Activated CD4-positive, alpha-beta T cell treated with anti-CD3 and anti-CD28 coated beads for 48 hours (primary cell): ENCODE results near the gene CCDC57.
A peak's percentile ranks its signal among the peaks of the same experiment; 100 is the strongest.
"Not testable (repeated sequence)": the region's sequence is repeated elsewhere in the genome, so short reads cannot be mapped to it uniquely, and the experiment has no call there.

Experiments
- DNase-seq: peaks from one replicate; pipeline ENCODE4 v3.0.0-alpha.2; 2020

CCDC57 gene

GRCh38 chr17:82212331-82213250 is at the start of gene CCDC57:
CCDC57 (minus strand) TSS chr17:82212842; CDS start chr17:82201944, 10,898 bp downstream.
- peak; percentile 84 for DNase-seq

- no peak for DNase-seq
These were observed 49.7 kb upstream of the CCDC57 start for GRCh38 chr17:82262344-82262743.

GRCh38 chr17:82259972-82260961 is 47.6 kb upstream of the CCDC57 start:
- not testable (repeated sequence) for DNase-seq

GRCh38 chr17:82258555-82258954 is 45.9 kb upstream of the CCDC57 start:
- DNase-seq, result no peak

GRCh38 chr17:82257473-82257872 is 44.8 kb upstream of the CCDC57 start:
- DNase-seq, result peak; percentile 67

- no peak for DNase-seq
These were observed 43.7 kb upstream of the CCDC57 start for GRCh38 chr17:82256242-82256885.

GRCh38 chr17:82255402-82255972 is 42.8 kb upstream of the CCDC57 start:
- no peak for DNase-seq

- DNase-seq, result not testable (repeated sequence)
These were observed 42.1 kb upstream of the CCDC57 start for GRCh38 chr17:82254746-82255145.

GRCh38 chr17:82254096-82254495 is 41.5 kb upstream of the CCDC57 start:
- not testable (repeated sequence) for DNase-seq

- DNase-seq, result no peak
These were observed 40.5 kb upstream of the CCDC57 start for GRCh38 chr17:82253179-82253544.

GRCh38 chr17:82252511-82253178 is 40.0 kb upstream of the CCDC57 start:
- DNase-seq, result no peak

- no peak for DNase-seq
These were observed 38.3 kb upstream of the CCDC57 start for GRCh38 chr17:82250868-82251500.

- no peak for DNase-seq
These were observed 37.4 kb upstream of the CCDC57 start for GRCh38 chr17:82249896-82250581.

GRCh38 chr17:82248815-82249674 is 36.4 kb upstream of the CCDC57 start:
- DNase-seq, result no peak

- no peak for DNase-seq
These were observed 35.4 kb upstream of the CCDC57 start for GRCh38 chr17:82247856-82248671.

- DNase-seq, result no peak
These were observed 34.7 kb upstream of the CCDC57 start for GRCh38 chr17:82247182-82247823.

- no peak for DNase-seq
These were observed 33.9 kb upstream of the CCDC57 start for GRCh38 chr17:82246365-82247181.

GRCh38 chr17:82246040-82246364 is 33.4 kb upstream of the CCDC57 start:
- DNase-seq, result no peak
